ENCODE results near the gene OBSL1.

Gene OBSL1

GRCh38 chr2:219565130-219566080 is 5.9 kb downstream of the OBSL1 start:
- DNase-seq = no peak

DNA sequence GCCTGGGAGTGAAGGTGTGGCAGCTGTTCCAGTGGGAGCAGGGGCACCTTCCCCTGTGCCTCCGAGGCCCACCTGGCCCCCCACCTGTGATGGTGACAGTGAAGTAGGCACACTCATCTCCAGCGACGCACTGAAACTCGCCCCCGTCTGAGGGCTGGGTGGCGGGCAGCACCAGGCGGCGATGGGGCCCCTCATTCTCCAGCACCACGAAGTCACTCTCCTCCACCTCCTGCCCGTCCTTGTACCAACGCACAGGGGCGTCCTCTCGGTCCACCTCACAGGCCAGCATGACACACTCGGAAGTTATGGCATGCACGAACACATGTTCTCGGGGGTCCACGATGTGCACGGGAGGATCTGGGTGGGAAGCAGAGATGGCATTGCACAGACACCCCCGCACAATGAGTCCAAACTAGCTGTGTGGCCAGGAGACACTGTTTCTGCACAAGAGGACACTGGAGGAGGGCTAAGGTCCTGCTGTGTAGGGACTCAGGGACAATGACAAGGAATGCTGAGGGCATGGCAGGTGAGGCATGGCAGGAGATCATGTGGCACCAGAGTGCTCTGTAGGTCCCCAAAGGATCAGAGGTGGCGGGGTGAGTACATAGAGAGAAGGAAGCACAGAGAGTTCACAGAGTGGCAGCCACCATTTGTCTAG is 7.9 kb downstream of the OBSL1 start:
- DNase-seq = no peak

- DNase-seq = no peak
Measured at GRCh38 chr2:219562049-219563020, 9.0 kb downstream of the OBSL1 start.

- DNase-seq = no peak
Measured at GRCh38 chr2:219561179-219562048, 9.9 kb downstream of the OBSL1 start.

DNA sequence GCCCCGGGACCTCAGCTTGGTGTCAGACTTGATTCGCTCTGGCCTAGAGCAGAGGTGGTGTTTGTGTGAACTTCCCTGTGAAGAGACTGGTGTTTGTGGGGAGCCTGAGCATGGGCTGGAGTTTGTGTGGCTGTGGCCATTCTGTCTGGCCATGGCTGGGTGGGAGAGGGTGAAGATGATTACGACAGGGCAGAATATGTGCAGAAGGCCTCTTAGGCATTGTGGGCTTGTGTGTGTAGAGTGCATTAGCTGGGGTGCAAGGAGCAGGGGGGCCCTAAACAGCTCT is 10.5 kb downstream of the OBSL1 start:
- no peak for DNase-seq

DNA sequence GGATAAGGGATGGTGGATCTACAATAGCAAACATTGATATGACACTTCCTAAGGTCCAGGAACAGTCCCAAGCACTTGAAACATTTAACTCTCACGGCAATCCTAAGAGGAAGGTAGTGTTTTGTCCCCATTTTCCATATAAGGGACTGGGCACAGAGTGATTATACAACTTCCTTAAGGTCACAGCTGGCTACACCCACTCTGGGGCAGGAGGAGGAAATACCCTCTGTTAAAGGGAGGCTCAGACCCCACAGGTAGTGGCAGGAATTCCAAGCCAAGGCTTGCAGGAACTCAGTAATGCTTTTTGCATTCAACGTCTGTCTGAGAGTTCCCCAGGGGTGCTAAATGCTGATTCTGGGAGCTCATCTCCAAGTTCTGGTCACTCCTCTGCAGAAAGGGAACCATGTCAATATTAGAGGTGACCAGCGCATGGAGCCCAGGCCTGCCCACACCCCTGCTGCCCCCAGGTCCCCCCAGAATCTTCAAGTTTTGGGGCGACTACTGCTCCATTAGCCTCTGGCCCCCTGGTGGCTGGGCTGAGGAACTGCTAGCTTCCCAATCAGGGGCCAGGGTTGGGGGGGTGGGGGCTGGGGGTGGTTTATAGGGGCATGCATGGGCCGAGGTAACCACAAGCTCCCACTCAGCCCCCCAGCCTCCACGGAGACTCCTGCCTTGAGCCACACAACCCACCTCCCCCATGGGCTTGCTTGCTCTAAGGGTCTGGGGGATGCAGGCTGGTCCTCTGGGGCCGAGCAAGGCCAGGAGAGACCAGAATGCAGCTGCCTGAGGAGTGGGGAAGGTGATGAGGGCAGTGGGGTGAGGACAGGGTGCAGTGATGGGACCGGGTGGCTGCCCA is 11.1 kb downstream of the OBSL1 start:
- no peak for DNase-seq

- DNase-seq = peak; percentile 53
Measured at GRCh38 chr2:219559156-219559915, 12.0 kb downstream of the OBSL1 start.

- no peak for DNase-seq
Measured at GRCh38 chr2:219557791-219558785, 13.3 kb downstream of the OBSL1 start.

- no peak for DNase-seq
Measured at GRCh38 chr2:219557320-219557719, 14.0 kb downstream of the OBSL1 start.

DNA sequence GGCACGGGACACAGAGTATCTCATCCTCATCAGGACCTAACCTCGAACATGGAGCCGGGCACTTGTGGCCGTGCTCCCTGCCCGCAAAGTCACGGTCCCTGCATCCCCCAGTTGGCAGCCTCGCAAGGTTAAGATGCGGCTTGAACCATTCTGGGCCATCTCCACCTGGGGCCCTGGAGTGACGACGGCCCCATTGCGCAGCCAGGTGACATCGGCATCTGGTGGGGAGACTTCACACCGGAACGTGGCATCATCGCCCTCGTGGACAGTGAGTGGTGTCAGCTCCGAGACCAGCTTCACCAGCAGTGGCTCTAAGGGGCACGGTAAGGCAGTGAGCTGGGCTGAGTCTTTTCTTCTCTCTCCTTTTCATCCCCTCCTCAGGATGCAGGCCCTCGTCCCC is 14.9 kb downstream of the OBSL1 start:
- DNase-seq = no peak

DNA sequence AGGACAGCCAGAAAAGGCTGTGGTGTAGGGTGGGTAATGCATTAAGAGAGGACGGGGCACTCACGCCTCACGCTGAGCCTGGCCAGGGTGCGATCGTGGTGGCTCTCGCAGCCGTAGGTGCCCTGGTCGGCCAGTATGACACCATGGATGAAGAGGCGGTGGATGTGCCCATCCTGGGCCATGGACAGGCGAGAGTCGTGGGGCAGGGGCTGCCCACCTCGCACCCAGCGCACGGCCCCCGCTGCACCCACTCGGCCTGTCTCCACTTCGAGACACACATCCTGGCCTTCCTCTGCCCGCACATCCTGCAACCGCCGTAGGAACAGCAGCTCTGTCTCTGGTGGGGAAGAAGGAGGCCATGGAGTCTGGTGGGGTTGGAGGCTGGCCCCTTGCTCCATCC is 15.4 kb downstream of the OBSL1 start:
- no peak for DNase-seq

DNA sequence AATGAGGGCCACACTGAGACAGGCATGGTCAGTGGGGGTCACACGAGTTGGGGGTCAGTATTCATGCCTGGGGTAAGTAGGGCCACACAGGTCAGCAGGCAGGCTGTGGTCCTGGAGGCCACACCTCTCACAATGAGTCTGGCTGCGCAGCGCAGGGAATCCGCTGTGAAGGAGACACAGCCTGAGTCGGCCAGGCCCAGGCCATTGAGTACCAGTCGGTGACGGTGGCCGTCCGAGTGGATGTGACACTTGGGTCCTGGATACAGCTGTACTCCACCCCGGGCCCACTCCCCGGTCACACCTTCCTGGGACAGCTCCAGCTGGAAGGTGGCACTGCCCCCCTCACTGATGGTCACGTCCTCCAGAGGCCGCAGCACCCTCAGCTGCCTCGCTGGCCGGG is 17.0 kb downstream of the OBSL1 start:
- no peak for DNase-seq

- no peak for DNase-seq
Measured at GRCh38 chr2:219553463-219553963, 17.8 kb downstream of the OBSL1 start.

- DNase-seq = no peak
Measured at GRCh38 chr2:219553168-219553417, 18.2 kb downstream of the OBSL1 start.

DNA sequence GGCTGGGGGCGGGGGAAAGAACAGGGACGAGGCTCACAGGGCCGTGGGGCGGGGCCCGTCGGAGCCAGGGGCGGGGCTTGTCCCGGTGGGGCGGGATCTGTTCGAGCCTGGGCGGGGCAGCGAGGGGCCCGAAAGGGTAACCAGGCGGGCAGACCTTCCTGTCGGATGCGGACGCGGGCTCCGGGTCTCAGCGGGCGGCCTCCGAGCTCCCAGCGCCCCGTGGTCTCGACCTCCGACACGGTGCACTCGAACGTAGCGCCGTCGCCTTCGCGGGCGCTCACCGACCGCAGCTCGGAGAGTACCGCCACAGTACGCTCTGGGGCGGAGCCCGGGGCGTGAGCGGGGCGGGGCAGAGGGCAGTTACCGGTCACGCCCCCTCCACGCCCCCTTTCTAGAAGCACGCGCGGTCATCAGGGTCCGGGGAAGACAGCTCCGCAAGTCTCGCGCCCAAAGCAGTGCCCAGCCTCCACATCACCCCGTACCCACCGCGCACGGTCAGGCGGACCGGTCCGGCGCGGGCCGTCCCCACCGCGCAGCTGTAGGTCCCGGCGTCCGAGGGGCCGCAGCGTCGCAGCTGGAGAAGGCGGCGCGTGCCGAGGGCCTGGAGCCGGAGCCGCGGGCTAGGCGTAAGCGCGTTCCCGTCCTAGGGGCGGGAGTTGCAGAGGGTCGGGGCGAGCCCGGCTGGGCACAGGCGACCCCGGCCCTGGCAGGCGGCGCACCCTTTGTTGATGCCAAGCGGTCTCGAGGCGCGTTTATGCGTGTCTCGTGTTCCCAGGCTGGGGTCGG is 18.8 kb downstream of the OBSL1 start:
- peak; percentile 80 for DNase-seq

GRCh38 chr2:219551441-219552381 is 19.6 kb downstream of the OBSL1 start:
- peak; percentile 30 for DNase-seq

GRCh38 chr2:219549619-219550018 is 21.7 kb downstream of the OBSL1 start:
- DNase-seq = no peak

Measured in fibroblast of skin of right biceps (primary cell).